AG04449 (cell line): ENCODE measurements around the gene ETS2.

Experiments used
- CTCF ChIA-PET: fragments of 350-600 bp; formaldehyde crosslinking; extraction: SDS; loops from one replicate; lab custom pipeline; 2021; ENCODE audit warnings: antibody characterized with exemption; lab: Yijun Ruan, JAX
- POLR2A ChIA-PET: fragments of 400-600, 350-600 bp; formaldehyde crosslinking; extraction: SDS; loops from one replicate; lab custom pipeline; 2020; ENCODE audit warnings: antibody characterized with exemption, inconsistent platforms; lab: Yijun Ruan, JAX
- DNase-seq: peaks from one replicate; pipeline ENCODE4 v3.0.0-alpha.2; 2010; ENCODE audit warnings: low read depth, low spot score
- H3K4me3 ChIP-seq: 2 replicates; pipeline ENCODE4 v1.5.1; 2011; ENCODE audit warnings: low read depth, mild to moderate bottlenecking, control low read depth, low read length
- CTCF ChIP-seq: IDR thresholded peaks from one replicate; pipeline ENCODE4 v1.5.1; 2011; ENCODE audit warnings: mild to moderate bottlenecking, moderate library complexity, low read length, control low read depth, inconsistent platforms; ENCODE audit not compliant: insufficient read depth; ENCODE audit errors: missing control alignments

The ETS2 gene

GRCh38 chr21:38769191-38769780 is 36.4 kb upstream of the ETS2 start:
- no peak for TF ChIP-seq CTCF
- ChIA-PET POLR2A (interaction anchor here (0.5 to 1.7 kb wide), 6 partner anchors 8 to 39 kb away, joined by 3 to 11 read pairs (median 3); no protein-coding TSS in a partner anchor), CTCF (interaction anchor here (1.0 to 2.3 kb wide), 3 partner anchors 16 to 368 kb away, joined by 3 to 6 read pairs (median 4); no protein-coding TSS in a partner anchor)
- no peak overlapping the region for H3K4me3 ChIP-seq
- DNase-seq: peak; percentile 60

- H3K4me3 ChIP-seq: no peak overlapping the region
- no peak for DNase-seq
- no peak for TF ChIP-seq CTCF
- CTCF ChIA-PET: interaction anchor here (1.2 to 1.5 kb wide), 2 partner anchors 36 to 367 kb away, joined by 3 to 8 read pairs; no protein-coding TSS in a partner anchor
- POLR2A ChIA-PET: interaction anchor here (1.4 kb wide), 1 partner anchor 18 kb away, joined by 5 read pairs; no protein-coding TSS in a partner anchor
Measured at GRCh38 chr21:38770660-38771059, 35.1 kb upstream of the ETS2 start.

- ChIA-PET CTCF (interaction anchor here (1.2 to 1.5 kb wide), 2 partner anchors 37 to 367 kb away, joined by 3 to 8 read pairs; no protein-coding TSS in a partner anchor), POLR2A (interaction anchor here (0.6 kb wide), 1 partner anchor 266 kb away, joined by 3 read pairs; no protein-coding TSS in a partner anchor)
- no peak overlapping the region for H3K4me3 ChIP-seq
- no peak for TF ChIP-seq CTCF
- no peak for DNase-seq
Measured at GRCh38 chr21:38771536-38771935, 34.2 kb upstream of the ETS2 start.

DNA sequence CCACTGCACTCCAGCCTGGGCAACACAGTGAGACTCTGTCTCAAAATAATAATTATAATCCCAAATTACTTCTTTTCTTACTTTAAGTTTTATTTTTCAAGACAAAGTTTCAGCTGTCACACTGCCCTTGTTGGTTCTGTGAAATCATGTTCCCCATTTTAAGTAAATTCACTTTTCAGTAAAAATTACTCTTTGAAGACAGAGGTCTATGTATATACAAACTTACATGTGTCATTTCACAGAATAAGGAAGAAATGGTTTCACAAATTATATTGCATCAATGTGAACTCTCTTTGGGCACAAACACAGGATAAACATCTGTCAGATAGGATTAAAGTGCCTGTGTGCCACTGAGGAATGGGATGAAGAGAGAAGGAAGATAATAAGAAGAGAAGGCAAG is 33.1 kb upstream of the ETS2 start:
- H3K4me3 ChIP-seq: no peak overlapping the region
- ChIA-PET CTCF (interaction anchor here (0.6 to 1.0 kb wide), 2 partner anchors 16 to 267 kb away, joined by 3 read pairs; no protein-coding TSS in a partner anchor), POLR2A (interaction anchor here (0.9 to 1.2 kb wide), 2 partner anchors 16 to 217 kb away, joined by 3 read pairs; no protein-coding TSS in a partner anchor)
- no peak for DNase-seq
- TF ChIP-seq CTCF: no peak

DNA sequence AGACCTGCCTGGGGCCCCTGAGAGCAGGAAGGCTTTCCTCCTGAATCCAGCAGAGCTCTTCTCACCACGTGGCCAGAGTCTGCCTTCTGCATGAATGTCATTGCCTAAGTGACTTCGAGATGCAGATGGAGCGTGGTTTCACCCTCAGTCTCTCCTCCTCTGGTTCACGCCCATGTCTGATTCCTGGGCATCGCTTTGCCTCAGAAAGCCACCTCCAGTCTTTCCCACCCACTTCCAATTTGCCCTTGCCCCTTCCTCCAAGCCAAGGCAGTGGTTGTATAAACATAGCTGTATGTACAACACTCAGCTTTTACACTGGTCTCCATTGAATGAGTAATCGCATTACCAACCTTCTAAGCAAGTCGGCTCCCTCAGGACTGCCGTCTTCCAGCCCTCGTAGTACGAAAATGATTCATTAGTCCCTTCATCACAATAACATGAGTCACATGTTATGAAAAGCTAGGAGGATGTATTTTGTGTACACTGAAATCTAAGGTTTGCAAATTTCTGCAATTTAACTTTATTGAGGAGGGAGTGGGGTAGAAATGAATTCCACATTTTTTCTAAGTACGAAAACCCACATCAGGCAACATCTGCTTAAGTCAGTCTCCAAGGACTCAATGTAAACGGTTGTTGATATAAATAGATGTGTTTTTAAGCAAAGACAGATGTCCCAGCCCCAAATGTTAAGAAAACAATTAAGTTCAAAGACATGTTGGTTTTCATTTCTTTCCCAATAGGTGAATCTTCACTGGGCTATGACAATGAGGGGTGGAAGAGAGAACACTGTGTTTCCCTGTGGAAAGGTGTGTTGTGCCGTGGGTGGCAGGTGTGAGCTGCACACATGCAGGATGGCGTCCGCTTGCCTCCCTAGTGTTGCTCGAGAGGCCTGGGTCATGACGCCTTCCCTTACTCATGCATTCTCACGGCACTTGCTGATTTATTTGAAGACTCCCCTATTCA is 32.3 kb upstream of the ETS2 start:
- no peak for TF ChIP-seq CTCF
- CTCF ChIA-PET: interaction anchor here (0.6 to 1.0 kb wide), 2 partner anchors 17 to 268 kb away, joined by 3 read pairs; no protein-coding TSS in a partner anchor
- peak; percentile 91 for DNase-seq
- peak overlapping the region; percentile 31 for H3K4me3 ChIP-seq
- POLR2A ChIA-PET: interaction anchor here (0.9 to 1.2 kb wide), 2 partner anchors 17 to 216 kb away, joined by 3 read pairs; no protein-coding TSS in a partner anchor
